Measurements from ENCODE around the gene RREB1.

DNA sequence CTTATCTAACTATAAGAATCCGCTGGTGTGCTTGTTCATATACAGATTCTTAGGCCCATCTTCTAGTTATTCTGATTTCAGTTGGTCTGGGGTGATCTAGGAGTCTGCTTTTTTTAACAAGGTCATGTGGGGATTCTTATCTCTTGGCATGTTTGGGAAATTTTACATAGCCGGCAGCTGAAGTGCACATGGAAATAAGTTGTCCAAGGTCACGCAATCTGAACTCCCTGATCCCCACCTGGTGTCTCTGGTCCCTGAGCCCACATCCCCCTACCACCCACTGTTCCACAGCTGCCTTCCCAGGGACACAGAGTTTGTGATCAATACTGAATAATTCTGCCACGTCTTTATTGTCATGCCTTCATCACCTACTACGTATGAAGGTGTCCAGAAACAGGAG lies 114.4 kb downstream of the RREB1 start:
- TF ChIP-seq CTCF (conservative IDR thresholded peaks at IDR 0.05): no peak
- no peak for TF ChIP-seq ZFX (IDR thresholded peaks at IDR 0.05)
